Activated CD4-positive, alpha-beta T cell treated with anti-CD3 and anti-CD28 coated beads, Interleukin-2, amount 10 ng/mL, durations not matched to agents 7 days and 5 days (primary cell): ENCODE data around the gene NAA16. TPM values are rescaled to one million over a fixed set of nuclear protein-coding genes. Genes with fewer than 3 reads are reported as not detected.
"Not testable (repeated sequence)": the region's sequence is repeated elsewhere in the genome, so short reads cannot be mapped to it uniquely, and the experiment has no call there.

Source experiments
- CTCF ChIA-PET: fragments of 350-600 bp; sonication (Branson Sonifier 250); formaldehyde crosslinking; loops from one replicate; lab custom pipeline; 2021; ENCODE audit warnings: antibody characterized with exemption; lab: Charles Lee
- POLR2A ChIA-PET: fragments of 350-600 bp; sonication (Branson Sonifier 250); formaldehyde crosslinking; loops from one replicate; lab custom pipeline; 2021; ENCODE audit warnings: antibody characterized with exemption; lab: Charles Lee
- DNase-seq: peaks from one replicate; pipeline ENCODE4 v3.0.0-alpha.2; 2020
- H3K27ac Mint-ChIP-seq: one replicate; pipeline ENCODE4 v1.8.0; 2021; ENCODE audit warnings: mild to moderate bottlenecking, moderate library complexity, mixed read lengths
- H3K27me3 Mint-ChIP-seq: one replicate; pipeline ENCODE4 v1.8.0; 2021; ENCODE audit warnings: mixed read lengths
- H3K36me3 Mint-ChIP-seq: one replicate; pipeline ENCODE4 v1.8.0; 2021; ENCODE audit warnings: low read depth, mixed read lengths
- H3K4me1 Mint-ChIP-seq: one replicate; pipeline ENCODE4 v1.8.0; 2021; ENCODE audit warnings: mixed read lengths
- H3K4me3 Mint-ChIP-seq: one replicate; pipeline ENCODE4 v1.8.0; 2021; ENCODE audit warnings: mild to moderate bottlenecking, moderate library complexity, mixed read lengths
- H3K9me3 Mint-ChIP-seq: one replicate; pipeline ENCODE4 v1.8.0; 2021; ENCODE audit warnings: mixed read lengths
- total RNA-seq, 2 experiments: library from RNA; stranded (reverse); gene quantifications; one replicate each; pipeline ENCODE4 v1.2.3, GENCODE V29; 2021

NAA16 gene
- total RNA-seq, 2 experiments from 2014 or later: 35.9 to 42.0 TPM

DNA sequence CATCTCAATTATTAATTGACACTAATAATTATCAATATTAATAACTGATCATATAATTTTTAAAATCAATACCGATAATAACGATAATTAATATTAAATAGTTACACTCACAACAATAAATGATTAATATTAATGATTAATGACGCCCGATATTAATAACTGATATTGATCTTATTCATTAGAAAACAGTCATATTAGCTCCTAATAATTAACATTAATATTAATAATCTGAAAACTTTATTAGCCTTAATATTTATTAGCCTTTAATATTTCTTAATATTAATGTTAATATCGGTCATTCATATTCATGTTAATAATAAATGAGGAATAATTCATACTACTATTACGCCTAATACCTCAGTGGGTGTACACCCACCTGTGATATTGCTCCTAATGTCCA lies 113.6 kb downstream of the NAA16 start:
- H3K27ac Mint-ChIP-seq, POLR2A ChIA-PET, H3K36me3 Mint-ChIP-seq, H3K4me1 Mint-ChIP-seq, H3K9me3 Mint-ChIP-seq, DNase-seq, H3K4me3 Mint-ChIP-seq, CTCF ChIA-PET, H3K27me3 Mint-ChIP-seq: not testable (repeated sequence)

DNA sequence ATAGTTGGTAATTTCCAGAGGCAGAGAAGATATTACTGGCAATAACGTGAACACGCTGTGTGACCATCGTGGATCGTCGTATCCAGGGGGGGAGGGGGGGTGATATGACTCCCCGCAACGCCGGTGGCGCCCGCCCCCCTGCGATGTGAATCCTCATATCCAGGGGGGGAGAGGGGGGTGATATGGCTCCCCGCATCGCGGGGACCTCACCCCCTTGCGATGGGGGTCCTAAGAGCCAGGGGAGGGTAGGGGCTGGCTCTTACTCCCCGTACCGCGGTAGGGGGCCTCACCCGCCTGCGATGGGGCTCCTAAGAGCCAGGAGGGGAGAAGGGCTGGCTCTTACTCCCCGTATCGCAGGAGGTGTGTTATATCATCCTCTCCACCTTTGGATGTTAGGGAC lies 115.0 kb downstream of the NAA16 start:
- CTCF ChIA-PET: no interaction called here
- Mint-ChIP-seq H3K27me3 (peaks cover 1% of the 10 kb centered on the region), H3K4me1 (peaks cover 4% of the 10 kb centered on the region), H3K27ac (no peak overlapping the region), H3K4me3 (no peak overlapping the region), H3K36me3 (no peaks in the 10 kb centered on the region), H3K9me3 (no peaks in the 10 kb centered on the region)
- POLR2A ChIA-PET: no interaction called here
- peak; percentile 32 for DNase-seq

Other genes starting within 250 kb of the NAA16 start
- gene WBP4, start 249.8 kb upstream of the NAA16 start, total RNA-seq: 10 to 100 TPM in 1 of 2 experiments, 1 to 10 TPM in 1; 9.8 to 12.2 TPM
- gene KBTBD6, start 178.5 kb upstream of the NAA16 start, total RNA-seq: 1 to 10 TPM; 6.0 to 6.5 TPM
- 10 to 100 TPM; 10.7 to 10.8 TPM for gene KBTBD7, start 116.7 kb upstream of the NAA16 start, total RNA-seq
- 10 to 100 TPM; 22.0 to 23.0 TPM for gene MTRF1, start 47.7 kb upstream of the NAA16 start, total RNA-seq
- gene RGCC, start 146.3 kb downstream of the NAA16 start, total RNA-seq: 10 to 100 TPM; 39.2 to 40.8 TPM